ENCODE measurements around the gene VEPH1. TPM values are rescaled to one million over a fixed set of nuclear protein-coding genes. Genes with fewer than 3 reads are reported as not detected.

VEPH1 gene
- total RNA-seq, 1 experiment from 2014 or later: 0.51 TPM

GRCh38 chr3:157488144-157488543 lies 15.1 kb downstream of the VEPH1 start:
- intact Hi-C loops (cut with micrococcal nuclease; ENCODE audit: unreplicated experiment) (no loop called here), in situ Hi-C loops (cut with HindIII; ENCODE audit: low pct_unique_long_range_greater_than_20kb, low sequenced_read_pairs) (no loop called here)
- TF ChIP-seq SIN3A (IDR thresholded peaks at IDR 0.05; ENCODE audit: borderline replicate concordance, insufficient read depth, low read depth, low read length): no peak
- Histone ChIP-seq H3K27ac (ENCODE audit: low read length) (no peak overlapping the region), H3K9me3 (ENCODE audit: control insufficient read depth, insufficient read depth, low read depth, low read length) (no peaks in the 10 kb centered on the region), H3K36me3 (ENCODE audit: control insufficient read depth, insufficient read depth, low read length) (no peaks in the 10 kb centered on the region), H3K4me3 (ENCODE audit: low read depth in 2 of 2, low read length in 2 of 2) (no peak overlapping the region), H3K27me3 (ENCODE audit: control insufficient read depth, insufficient read depth, low read length) (no peaks in the 10 kb centered on the region; the same call in 1 of the 2 replicates), H3K4me1 (ENCODE audit: control insufficient read depth, insufficient read depth, low read length) (no peaks in the 10 kb centered on the region)
- ATAC-seq (no peak), DNase-seq (ENCODE audit: low read depth, low spot score) (no peak)
- BruUV-seq (replicated peaks): no TSS peak
- ChIA-PET POLR2A (interaction anchor here (0.6 kb wide), 1 partner anchor 25 kb away, joined by 12 read pairs; no protein-coding TSS in a partner anchor), CTCF (no interaction called here)

DNA sequence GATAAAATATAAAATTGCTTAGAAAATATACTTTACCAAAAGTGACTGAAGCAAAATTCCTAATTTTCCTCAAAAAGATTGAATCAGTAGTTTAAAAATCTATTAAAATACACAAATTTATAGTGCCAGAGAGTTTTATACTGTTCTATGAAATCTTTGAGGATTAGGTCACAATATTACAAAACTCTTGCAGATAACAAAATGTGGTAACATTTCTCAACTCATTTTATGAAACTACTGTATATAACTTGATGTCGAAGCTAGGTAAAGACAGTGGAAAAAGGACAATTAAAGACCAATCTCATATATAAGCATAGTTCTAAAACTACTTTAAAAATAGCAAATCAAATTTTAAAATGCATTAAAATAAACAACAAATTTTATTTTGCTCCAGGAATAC lies 15.9 kb downstream of the VEPH1 start:
- ATAC-seq (no peak), DNase-seq (ENCODE audit: low read depth, low spot score) (no peak)
- in situ Hi-C loops (cut with HindIII; ENCODE audit: low pct_unique_long_range_greater_than_20kb, low sequenced_read_pairs): no loop called here
- no peaks in the 10 kb centered on the region for H3K9me3 ChIP-seq (ENCODE audit: control insufficient read depth, insufficient read depth, low read depth, low read length)
- H3K4me1 ChIP-seq (ENCODE audit: control insufficient read depth, insufficient read depth, low read length): no peaks in the 10 kb centered on the region
- ChIA-PET POLR2A (interaction anchor here (0.5 kb wide), 1 partner anchor 46 kb away, joined by 3 read pairs; no protein-coding TSS in a partner anchor), CTCF (no interaction called here)
- H3K4me3 ChIP-seq (ENCODE audit: low read depth in 2 of 2, low read length in 2 of 2): no peak overlapping the region
- intact Hi-C loops (cut with micrococcal nuclease; ENCODE audit: unreplicated experiment): no loop called here
- TF ChIP-seq SIN3A (IDR thresholded peaks at IDR 0.05; ENCODE audit: borderline replicate concordance, insufficient read depth, low read depth, low read length): no peak
- TF ChIP-seq, protein P1, sequence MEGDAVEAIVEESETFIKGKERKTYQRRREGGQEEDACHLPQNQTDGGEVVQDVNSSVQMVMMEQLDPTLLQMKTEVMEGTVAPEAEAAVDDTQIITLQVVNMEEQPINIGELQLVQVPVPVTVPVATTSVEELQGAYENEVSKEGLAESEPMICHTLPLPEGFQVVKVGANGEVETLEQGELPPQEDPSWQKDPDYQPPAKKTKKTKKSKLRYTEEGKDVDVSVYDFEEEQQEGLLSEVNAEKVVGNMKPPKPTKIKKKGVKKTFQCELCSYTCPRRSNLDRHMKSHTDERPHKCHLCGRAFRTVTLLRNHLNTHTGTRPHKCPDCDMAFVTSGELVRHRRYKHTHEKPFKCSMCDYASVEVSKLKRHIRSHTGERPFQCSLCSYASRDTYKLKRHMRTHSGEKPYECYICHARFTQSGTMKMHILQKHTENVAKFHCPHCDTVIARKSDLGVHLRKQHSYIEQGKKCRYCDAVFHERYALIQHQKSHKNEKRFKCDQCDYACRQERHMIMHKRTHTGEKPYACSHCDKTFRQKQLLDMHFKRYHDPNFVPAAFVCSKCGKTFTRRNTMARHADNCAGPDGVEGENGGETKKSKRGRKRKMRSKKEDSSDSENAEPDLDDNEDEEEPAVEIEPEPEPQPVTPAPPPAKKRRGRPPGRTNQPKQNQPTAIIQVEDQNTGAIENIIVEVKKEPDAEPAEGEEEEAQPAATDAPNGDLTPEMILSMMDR (IDR thresholded peaks at IDR 0.05): no peak
- TF ChIP-seq REST (IDR thresholded peaks at IDR 0.05; ENCODE audit: insufficient read depth in 1 of 2, low read depth in 2 of 2, low read length in 1 of 2): no peak
- TF ChIP-seq TCF7L2 (IDR thresholded peaks at IDR 0.05; ENCODE audit: low read depth, low read length): no peak
- no peak for TF ChIP-seq POLR2AphosphoS5 (IDR thresholded peaks at IDR 0.05; ENCODE audit: low read depth, low read length)
- no peak overlapping the region for H3K27ac ChIP-seq (ENCODE audit: low read length)
- no peaks in the 10 kb centered on the region for H3K36me3 ChIP-seq (ENCODE audit: control insufficient read depth, insufficient read depth, low read length)
- H3K27me3 ChIP-seq (ENCODE audit: control insufficient read depth, insufficient read depth, low read length): no peaks in the 10 kb centered on the region; the same call in 1 of the 2 replicates
- no TSS peak for BruUV-seq (replicated peaks)

DNA sequence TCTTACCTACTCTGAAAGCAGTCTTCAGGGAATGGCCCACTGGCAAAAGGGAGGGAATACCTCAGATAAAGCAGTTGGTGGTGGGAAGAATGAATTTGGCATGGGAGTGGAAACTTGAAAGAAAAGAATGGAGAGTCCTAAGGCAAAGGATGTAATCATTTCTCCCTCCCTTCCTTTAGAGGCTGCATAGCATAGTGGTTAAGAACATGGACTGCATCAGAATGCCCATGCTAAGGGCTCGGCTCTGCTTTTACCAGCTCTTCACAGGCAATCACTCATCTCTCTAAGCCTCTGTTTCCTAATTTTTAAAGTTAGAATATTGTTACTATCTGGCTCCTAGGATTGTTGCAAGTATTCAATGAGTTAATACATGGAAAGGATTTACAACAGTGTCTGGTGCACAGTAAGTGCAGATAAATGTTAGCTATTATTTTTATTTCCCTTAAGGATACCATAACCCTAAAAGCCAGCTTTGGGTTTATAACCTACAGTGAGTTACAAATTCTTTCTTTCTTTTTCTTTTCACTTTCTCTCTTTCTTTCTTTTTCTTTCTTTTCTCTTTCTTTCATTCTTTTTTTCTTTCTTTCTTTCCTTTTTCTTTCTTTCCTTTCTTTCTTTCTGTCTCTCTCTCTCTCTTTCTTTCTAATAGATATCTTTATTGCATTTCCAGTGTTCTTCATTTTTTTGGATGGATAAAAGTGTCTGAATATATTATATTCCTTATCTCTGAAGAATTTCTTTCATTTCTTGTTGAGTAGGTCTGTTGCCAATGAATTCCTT lies 23.6 kb downstream of the VEPH1 start:
- Histone ChIP-seq H3K9me3 (ENCODE audit: control insufficient read depth, insufficient read depth, low read depth, low read length) (no peaks in the 10 kb centered on the region), H3K27ac (ENCODE audit: low read length) (no peak overlapping the region), H3K4me3 (ENCODE audit: low read depth in 2 of 2, low read length in 2 of 2) (no peak overlapping the region), H3K36me3 (ENCODE audit: control insufficient read depth, insufficient read depth, low read length) (no peaks in the 10 kb centered on the region), H3K27me3 (ENCODE audit: control insufficient read depth, insufficient read depth, low read length) (no peaks in the 10 kb centered on the region), H3K4me1 (ENCODE audit: control insufficient read depth, insufficient read depth, low read length) (no peaks in the 10 kb centered on the region)
- CTCF ChIA-PET: no interaction called here
- no TSS peak for BruUV-seq (replicated peaks)
- no peak for DNase-seq (ENCODE audit: low read depth, low spot score)
- TF ChIP-seq, protein P1 (IDR thresholded peaks at IDR 0.05): no peak
- TF ChIP-seq POLR2AphosphoS5 (IDR thresholded peaks at IDR 0.05; ENCODE audit: low read depth, low read length) (no peak), TCF7L2 (IDR thresholded peaks at IDR 0.05; ENCODE audit: low read depth, low read length) (no peak), SIN3A (IDR thresholded peaks at IDR 0.05; ENCODE audit: borderline replicate concordance, insufficient read depth, low read depth, low read length) (no peak), REST (IDR thresholded peaks at IDR 0.05; ENCODE audit: insufficient read depth in 1 of 2, low read depth in 2 of 2, low read length in 1 of 2) (no peak)
- in situ Hi-C loops (cut with HindIII; ENCODE audit: low pct_unique_long_range_greater_than_20kb, low sequenced_read_pairs) (no loop called here), intact Hi-C loops (cut with micrococcal nuclease; ENCODE audit: unreplicated experiment) (no loop called here)
- ATAC-seq: no peak
- POLR2A ChIA-PET: no interaction called here
